ENCODE results near the gene USP21. TPM values are rescaled to one million over a fixed set of nuclear protein-coding genes. Genes with fewer than 3 reads are reported as not detected.
A peak's percentile ranks its signal among the peaks of the same experiment; 100 is the strongest.

The USP21 gene
- total and polyA plus RNA-seq, 2 of the 13 experiments (the other 11 are each of a cell fraction or from before 2014, with no cell fraction given) = 10.1 to 33.1 TPM

DNA sequence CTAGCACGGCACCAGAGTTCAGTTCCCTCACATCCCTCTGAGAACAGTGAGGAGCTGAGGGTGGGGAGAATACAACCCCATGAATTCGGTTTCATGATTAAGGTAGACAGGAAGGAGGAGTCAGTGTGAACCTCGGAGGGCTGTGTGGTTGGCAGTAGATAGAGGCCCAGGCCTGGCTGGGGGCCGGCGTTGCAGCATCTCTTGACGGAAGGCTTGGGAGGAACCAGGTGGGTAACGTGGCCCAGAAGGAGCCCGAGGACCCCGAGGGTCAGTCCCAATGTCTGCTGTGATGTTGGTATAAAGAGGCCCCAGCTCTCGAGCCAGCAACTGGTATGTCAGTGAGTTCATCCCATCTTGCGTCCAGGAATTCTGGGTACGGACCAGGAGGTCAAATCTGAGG lies 12.4 kb downstream of the USP21 start:
- ATAC-seq (no peak), DNase-seq (ENCODE audit: low spot score) (no peak), FAIRE-seq (no peak)
- Histone ChIP-seq H3K79me2 (ENCODE audit: insufficient read depth, low read length) (peaks cover 7% of the 10 kb centered on the region), H4K20me1 (ENCODE audit: insufficient read depth, low read length) (no peaks in the 10 kb centered on the region), H3K27me3 (ENCODE audit: control insufficient read depth in 1 of 2, insufficient read depth in 2 of 2, low read length in 2 of 2) (no peaks in the 10 kb centered on the region), H3K27ac (ENCODE audit: extremely low read length, insufficient read depth, low read length) (no peak overlapping the region), H3K4me2 (ENCODE audit: low read depth, low read length) (no peak overlapping the region), H3K36me3 (replicated peaks in 1 of 2; ENCODE audit: control insufficient read depth in 1 of 2, insufficient read depth in 2 of 2, low read length in 2 of 2) (peaks cover 11 to 43% of the 10 kb centered on the region in 2 experiments), H3K4me3 (replicated peaks in 1 of 3; ENCODE audit: insufficient read depth in 1 of 3, low read depth in 2 of 3, low read length in 3 of 3) (no peak overlapping the region), H3K4me1 (ENCODE audit: insufficient read depth, low read length) (peaks cover 21% of the 10 kb centered on the region), H3K9me3 (ENCODE audit: low read length) (no peaks in the 10 kb centered on the region), H3K9ac (ENCODE audit: insufficient read depth, low read depth, low read length) (no peak overlapping the region), H2AFZ (ENCODE audit: low read length) (no peak overlapping the region)
- no TSS peak for BruUV-seq (replicated peaks)
- ChIA-PET CTCF (ENCODE audit: low intra/inter-chr PET ratio, low total read pairs) (no interaction called here), POLR2A (no interaction called here)
- in situ Hi-C loops (cut with HindIII; ENCODE audit: extremely low pct_ligation_motif_present, low pct_unique_long_range_greater_than_20kb) (no loop called here), intact Hi-C loops (cut with micrococcal nuclease; ENCODE audit: unreplicated experiment) (no loop called here)
- TF ChIP-seq TCF7 (IDR thresholded peaks at IDR 0.05; ENCODE audit: low read depth) (no peak), RBFOX2 (IDR thresholded peaks at IDR 0.05; ENCODE audit: low read depth, low read length) (0 out of 2 replicates have a peak, but pooled peaks have one; percentile 16)
- WGBS (ENCODE audit: low lambda C conversion rate) = 96% methylated on average over 11 of the region's 12 CpGs

DNA sequence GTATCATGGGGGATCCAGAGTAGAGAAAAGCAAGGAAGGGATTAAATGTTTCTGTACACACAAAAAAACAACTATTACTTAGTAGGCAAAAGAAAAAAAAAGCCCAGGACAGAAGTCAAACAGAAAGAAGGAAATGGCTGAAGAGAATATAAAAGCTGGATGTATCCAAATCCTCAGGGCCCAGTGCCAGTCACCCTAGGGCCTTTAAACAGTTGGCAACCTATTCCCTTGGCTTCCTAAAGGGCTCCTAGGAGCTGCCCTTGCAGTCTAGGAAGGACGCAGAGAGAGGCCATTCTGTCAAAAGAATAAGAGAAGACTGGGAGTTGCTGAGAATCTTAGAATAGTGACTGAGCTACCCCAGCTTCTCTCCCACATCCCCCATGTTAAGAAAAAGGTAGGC lies 13.0 kb downstream of the USP21 start:
- peaks cover 10% of the 10 kb centered on the region for H3K79me2 ChIP-seq (ENCODE audit: insufficient read depth, low read length)
- H2AFZ ChIP-seq (ENCODE audit: low read length) = no peak overlapping the region
- H3K27me3 ChIP-seq (ENCODE audit: control insufficient read depth in 1 of 2, insufficient read depth in 2 of 2, low read length in 2 of 2) = no peaks in the 10 kb centered on the region; a peak in 1 of 5 replicates
- FAIRE-seq (no peak), DNase-seq (ENCODE audit: low spot score) (no peak), ATAC-seq (no peak)
- peaks cover 15% of the 10 kb centered on the region for H3K4me1 ChIP-seq (ENCODE audit: insufficient read depth, low read length)
- POLR2A ChIA-PET = no interaction called here
- CTCF ChIA-PET (ENCODE audit: low intra/inter-chr PET ratio, low total read pairs) = no interaction called here
- no peak overlapping the region for H3K4me3 ChIP-seq (replicated peaks in 1 of 3; ENCODE audit: insufficient read depth in 1 of 3, low read depth in 2 of 3, low read length in 3 of 3)
- no peak overlapping the region for H3K27ac ChIP-seq (ENCODE audit: extremely low read length, insufficient read depth, low read length)
- BruUV-seq (replicated peaks) = no TSS peak
- intact Hi-C loops (cut with micrococcal nuclease; ENCODE audit: unreplicated experiment) (no loop called here), in situ Hi-C loops (cut with HindIII; ENCODE audit: extremely low pct_ligation_motif_present, low pct_unique_long_range_greater_than_20kb) (no loop called here)
- TF ChIP-seq, protein P1, sequence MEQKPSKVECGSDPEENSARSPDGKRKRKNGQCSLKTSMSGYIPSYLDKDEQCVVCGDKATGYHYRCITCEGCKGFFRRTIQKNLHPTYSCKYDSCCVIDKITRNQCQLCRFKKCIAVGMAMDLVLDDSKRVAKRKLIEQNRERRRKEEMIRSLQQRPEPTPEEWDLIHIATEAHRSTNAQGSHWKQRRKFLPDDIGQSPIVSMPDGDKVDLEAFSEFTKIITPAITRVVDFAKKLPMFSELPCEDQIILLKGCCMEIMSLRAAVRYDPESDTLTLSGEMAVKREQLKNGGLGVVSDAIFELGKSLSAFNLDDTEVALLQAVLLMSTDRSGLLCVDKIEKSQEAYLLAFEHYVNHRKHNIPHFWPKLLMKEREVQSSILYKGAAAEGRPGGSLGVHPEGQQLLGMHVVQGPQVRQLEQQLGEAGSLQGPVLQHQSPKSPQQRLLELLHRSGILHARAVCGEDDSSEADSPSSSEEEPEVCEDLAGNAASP (CRISPR knock-in tag; IDR thresholded peaks at IDR 0.05; ENCODE audit: borderline replicate concordance) = no peak
- H4K20me1 ChIP-seq (ENCODE audit: insufficient read depth, low read length) = no peaks in the 10 kb centered on the region
- peaks cover 11 to 43% of the 10 kb centered on the region in 2 experiments for H3K36me3 ChIP-seq (replicated peaks in 1 of 2; ENCODE audit: control insufficient read depth in 1 of 2, insufficient read depth in 2 of 2, low read length in 2 of 2)
- H3K9me3 ChIP-seq (ENCODE audit: low read length) = no peaks in the 10 kb centered on the region
- H3K9ac ChIP-seq (ENCODE audit: insufficient read depth, low read depth, low read length) = no peak overlapping the region
- no peak overlapping the region for H3K4me2 ChIP-seq (ENCODE audit: low read depth, low read length)
- 100% methylated on average over 1 of the region's 1 CpG for WGBS (ENCODE audit: low lambda C conversion rate)
